H1 (cell line): ENCODE results near the gene GGA1. TPM values are rescaled to one million over a fixed set of nuclear protein-coding genes. Genes with fewer than 3 reads are reported as not detected.

Experiments
- CBX8 ChIP-seq: fragments of 300-800, 300-1000 bp; sonication (generic); IDR thresholded peaks from 2 replicates; pipeline ENCODE4 v1.7.1; 2016; ENCODE audit warnings: low read depth, low read length, borderline replicate concordance
- HDAC2 ChIP-seq, 2 experiments: fragments of 300-600 bp in 1 of 2; sonication (generic) in 1 of 2; IDR thresholded peaks; 2 replicates each; pipeline ENCODE4 v1.6.1; 2011 to 2012; ENCODE audit warnings: low read depth in 2 of 2, low read length in 2 of 2, mild to moderate bottlenecking in 2 of 2, moderate library complexity in 2 of 2, borderline replicate concordance in 1 of 2, inconsistent platforms in 1 of 2
- polyA plus RNA-seq, 7 experiments: library from polyadenylated mRNA; depleted of rRNA in 3 of 7; stranded (reverse) in 5 of 7; unstranded in 2 of 7; fragments of >200 nt in 5 of 7; fragments of 200-250 nt in 2 of 7; gene quantifications; 1 replicate in 5 of 7; 2 replicates in 1 of 7; 4 replicates in 1 of 7; pipeline versions ENCODE4 v1.2.1 to v1.2.3, GENCODE V29; 2011 to 2013; ENCODE audit warnings: missing spikeins in 2 of 7, mixed read lengths in 2 of 7
- total RNA-seq: library from RNA; stranded (reverse); fragmentation: NEBNext Ultra II Directional; extraction: Animal tissue kit (Norgen Biotek cat#: 25700); gene quantifications from 2 replicates; pipeline ENCODE4 v1.2.1, GENCODE V29; 2021

Gene GGA1
- total and polyA plus RNA-seq, 2 of the 8 experiments (the other 6 are each of a cell fraction or from before 2014, with no cell fraction given), result 49.3 to 57.2 TPM

GRCh38 chr22:37681001-37681424 is 72.4 kb downstream of the GGA1 start (continued):
- TF ChIP-seq HDAC2 (IDR thresholded peaks at IDR 0.05; ENCODE audit: borderline replicate concordance in 1 of 2, low read depth in 2 of 2, low read length in 2 of 2) (no peak), CBX8 (no peak)
